Lower leg skin (tissue), 4 donors: ENCODE results near the gene OMG. TPM values are rescaled to one million over a fixed set of nuclear protein-coding genes. Genes with fewer than 3 reads are reported as not detected.

Experiments used
- DNase-seq, 2 donors: peaks; one replicate each; pipeline ENCODE4 v3.0.0-alpha.2; 2019; ENCODE audit warnings: low spot score in 2 of 2
- H3K4me3 ChIP-seq: fragments of 200-600 bp; sonication (generic); 2 replicates; pipeline ENCODE4 v1.5.1; 2017; ENCODE audit warnings: mild to moderate bottlenecking, low read depth; ENCODE audit not compliant: poor library complexity, severe bottlenecking
- CTCF ChIP-seq, 3 donors: fragments of 450-650 bp; IDR thresholded peaks; one replicate each; pipeline ENCODE4 v1.5.1; 2016; ENCODE audit warnings: antibody characterized with exemption in 3 of 3, mild to moderate bottlenecking in 3 of 3, moderate library complexity in 2 of 3
- POLR2A ChIP-seq, 2 donors: fragments of 450-650 bp; IDR thresholded peaks; one replicate each; pipeline ENCODE4 v1.6.1; 2016 to 2017; ENCODE audit warnings: antibody characterized with exemption in 2 of 2, mild to moderate bottlenecking in 1 of 2, moderate library complexity in 1 of 2
- WGBS, 2 donors: methylation state at CpG; one replicate each; pipeline ENCODE4 v1.1.5; 2018; 5-methylcytosine and 5-hydroxymethylcytosine counted together
- intact Hi-C: fragments of 100-400 bp; cut with DNase I; formaldehyde crosslinking; loops from one replicate; pipeline ENCODE4 v1.15.0; 2023; ENCODE audit warnings: low total_unique reads
- total RNA-seq, 4 donors: library from RNA; depleted of rRNA; stranded (reverse); fragments of >200 nt; gene quantifications; one replicate each; pipeline ENCODE4 v1.1.0, GENCODE V29; 2016

OMG gene
- total RNA-seq, 4 donors from 2014 or later: not detected

GRCh38 chr17:31296142-31296541, 897 bp downstream of the OMG start:
- no peak overlapping the region for H3K4me3 ChIP-seq
- TF ChIP-seq POLR2A (IDR thresholded peaks at IDR 0.05) (no peak), CTCF (IDR thresholded peaks at IDR 0.05) (no peak)
- intact Hi-C loops: no loop called here
- 85 to 92% methylated on average over 2 of the region's 2 CpGs for WGBS, 2 donors
- no peak for DNase-seq

- TF ChIP-seq CTCF (IDR thresholded peaks at IDR 0.05) (no peak), POLR2A (IDR thresholded peaks at IDR 0.05) (no peak)
- no peak overlapping the region for H3K4me3 ChIP-seq
- no peak for DNase-seq
- 91 to 94% methylated on average over 1 of the region's 1 CpG for WGBS, 2 donors
- intact Hi-C loops: no loop called here
Measured at GRCh38 chr17:31295489-31295871, 1.6 kb downstream of the OMG start.

GRCh38 chr17:31294820-31295488, 2.1 kb downstream of the OMG start:
- WGBS, 2 donors: 90 to 94% methylated on average over 3 of the region's 3 CpGs

GRCh38 chr17:31294231-31294630, 2.8 kb downstream of the OMG start:
- intact Hi-C loops: no loop called here
- DNase-seq: no peak
- 92 to 94% methylated on average over 3 of the region's 3 CpGs for WGBS, 2 donors
- no peak overlapping the region for H3K4me3 ChIP-seq
- TF ChIP-seq POLR2A (IDR thresholded peaks at IDR 0.05): no peak
- no peak for TF ChIP-seq CTCF (IDR thresholded peaks at IDR 0.05)

More at GRCh38 chr17:31294820-31295488, 2.1 kb downstream of the OMG start:
- intact Hi-C loops: no loop called here
- no peak for DNase-seq
- H3K4me3 ChIP-seq: no peak overlapping the region
- no peak for TF ChIP-seq CTCF (IDR thresholded peaks at IDR 0.05)
- TF ChIP-seq POLR2A (IDR thresholded peaks at IDR 0.05): no peak

GRCh38 chr17:31293581-31293980, 3.5 kb downstream of the OMG start:
- no peak overlapping the region for H3K4me3 ChIP-seq
- intact Hi-C loops: no loop called here
- TF ChIP-seq CTCF (IDR thresholded peaks at IDR 0.05): no peak
- TF ChIP-seq POLR2A (IDR thresholded peaks at IDR 0.05): no peak
- no peak for DNase-seq
- WGBS, 2 donors: 94 to 96% methylated on average over 2 of the region's 2 CpGs

GRCh38 chr17:31291820-31292219, 5.2 kb downstream of the OMG start:
- TF ChIP-seq CTCF (IDR thresholded peaks at IDR 0.05) (no peak), POLR2A (IDR thresholded peaks at IDR 0.05) (no peak)
- no peak overlapping the region for H3K4me3 ChIP-seq
- no peak for DNase-seq
- intact Hi-C loops: no loop called here
